ENCODE measurements around the gene DRC3. TPM values are rescaled to one million over a fixed set of nuclear protein-coding genes. Genes with fewer than 3 reads are reported as not detected.

Gene DRC3
- total and polyA plus RNA-seq, 7 donors = 0.39 to 1.8 (median 0.69) TPM

- H3K36me3 ChIP-seq (ENCODE audit: insufficient read depth in 1 of 2, low read depth in 1 of 2) = peaks cover 3 to 25% of the 10 kb centered on the region in 2 donors
- intact Hi-C loops (cut with DNase I) = no loop called here
- ATAC-seq (peak; percentile 26 to 63 (median 54)), DNase-seq (peak; percentile 37 to 68)
- peak overlapping the region; percentile 90 for H3K27ac ChIP-seq
- H3K9me3 ChIP-seq = no peaks in the 10 kb centered on the region
- 10 to 31% (median 22%) methylated on average over 1 of the region's 1 CpG for WGBS, 3 donors
- H3K27me3 ChIP-seq (ENCODE audit: insufficient read depth in 3 of 3, low read length in 2 of 3) = no peaks in the 10 kb centered on the region
- TF ChIP-seq, protein P1, sequence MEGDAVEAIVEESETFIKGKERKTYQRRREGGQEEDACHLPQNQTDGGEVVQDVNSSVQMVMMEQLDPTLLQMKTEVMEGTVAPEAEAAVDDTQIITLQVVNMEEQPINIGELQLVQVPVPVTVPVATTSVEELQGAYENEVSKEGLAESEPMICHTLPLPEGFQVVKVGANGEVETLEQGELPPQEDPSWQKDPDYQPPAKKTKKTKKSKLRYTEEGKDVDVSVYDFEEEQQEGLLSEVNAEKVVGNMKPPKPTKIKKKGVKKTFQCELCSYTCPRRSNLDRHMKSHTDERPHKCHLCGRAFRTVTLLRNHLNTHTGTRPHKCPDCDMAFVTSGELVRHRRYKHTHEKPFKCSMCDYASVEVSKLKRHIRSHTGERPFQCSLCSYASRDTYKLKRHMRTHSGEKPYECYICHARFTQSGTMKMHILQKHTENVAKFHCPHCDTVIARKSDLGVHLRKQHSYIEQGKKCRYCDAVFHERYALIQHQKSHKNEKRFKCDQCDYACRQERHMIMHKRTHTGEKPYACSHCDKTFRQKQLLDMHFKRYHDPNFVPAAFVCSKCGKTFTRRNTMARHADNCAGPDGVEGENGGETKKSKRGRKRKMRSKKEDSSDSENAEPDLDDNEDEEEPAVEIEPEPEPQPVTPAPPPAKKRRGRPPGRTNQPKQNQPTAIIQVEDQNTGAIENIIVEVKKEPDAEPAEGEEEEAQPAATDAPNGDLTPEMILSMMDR (IDR thresholded peaks at IDR 0.05) = no peak
- H3K4me3 ChIP-seq = peak overlapping the region; percentile 90
- peaks cover 44% of the 10 kb centered on the region for H3K4me1 ChIP-seq
Observed at GRCh38 chr17:18041776-18042175, 69.1 kb downstream of the DRC3 start.

GRCh38 chr17:18042983-18043382, 70.3 kb downstream of the DRC3 start:
- TF ChIP-seq, protein P1 (IDR thresholded peaks at IDR 0.05) = no peak
- H3K36me3 ChIP-seq (ENCODE audit: insufficient read depth in 1 of 2, low read depth in 1 of 2) = peaks cover 3 to 37% of the 10 kb centered on the region in 2 donors
- no peaks in the 10 kb centered on the region for H3K27me3 ChIP-seq (ENCODE audit: insufficient read depth in 3 of 3, low read length in 2 of 3)
- no peak for DNase-seq
- peak overlapping the region; percentile 90 for H3K27ac ChIP-seq
- H3K9me3 ChIP-seq = no peaks in the 10 kb centered on the region
- WGBS, 3 donors = 78 to 86% (median 78%) methylated on average over 8 of the region's 8 CpGs
- no peak for ATAC-seq
- H3K4me1 ChIP-seq = peaks cover 40% of the 10 kb centered on the region
- no peak overlapping the region for H3K4me3 ChIP-seq
- intact Hi-C loops (cut with DNase I) = no loop called here

DNA sequence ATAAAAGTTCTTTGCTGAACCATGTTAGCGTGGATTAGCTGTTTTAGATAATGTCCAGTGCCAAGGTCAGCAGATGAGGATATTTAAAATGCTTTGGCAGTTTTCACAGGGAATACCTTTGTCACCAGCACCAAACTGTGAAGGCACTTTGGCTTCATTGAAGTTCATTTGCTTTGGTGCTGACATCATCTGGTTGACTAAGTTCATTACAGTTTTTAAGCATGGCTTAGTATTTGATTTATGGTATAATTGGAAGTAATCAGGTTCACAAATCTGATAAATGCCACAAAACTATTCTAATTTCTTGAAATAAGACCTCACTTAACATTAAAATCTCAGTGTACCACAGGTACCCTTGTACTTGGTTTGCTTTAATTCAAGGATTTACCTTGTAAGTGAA, 70.8 kb downstream of the DRC3 start:
- TF ChIP-seq, protein P1 (IDR thresholded peaks at IDR 0.05) = peak; percentile 21

DNA sequence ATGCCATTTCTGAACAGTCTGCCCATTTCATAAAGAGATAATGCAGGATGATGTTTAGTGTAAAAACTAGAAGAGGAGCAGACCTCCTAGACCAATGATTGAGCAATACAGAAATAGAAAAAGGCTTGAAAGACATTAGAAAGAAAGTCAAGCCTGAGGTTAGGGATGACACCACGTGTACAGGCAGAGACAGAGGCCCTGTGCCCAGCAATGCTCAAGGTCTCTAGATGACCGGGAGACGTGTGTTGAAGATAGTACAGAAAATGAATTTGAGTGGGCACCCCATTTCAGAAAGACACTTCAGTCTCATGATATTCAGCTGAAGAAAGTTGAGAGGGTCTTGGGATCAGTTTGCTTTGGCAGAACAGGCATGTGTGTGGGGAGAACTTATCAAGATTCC, 71.9 kb downstream of the DRC3 start:
- Histone ChIP-seq H3K36me3 (ENCODE audit: insufficient read depth in 1 of 2, low read depth in 1 of 2) (peaks cover 3 to 49% of the 10 kb centered on the region in 2 donors), H3K27me3 (ENCODE audit: insufficient read depth in 3 of 3, low read length in 2 of 3) (no peaks in the 10 kb centered on the region), H3K27ac (no peak overlapping the region), H3K4me3 (no peak overlapping the region), H3K9me3 (no peaks in the 10 kb centered on the region), H3K4me1 (peaks cover 40% of the 10 kb centered on the region)
- TF ChIP-seq, protein P1 (IDR thresholded peaks at IDR 0.05) = no peak
- ATAC-seq (no peak), DNase-seq (no peak)
- intact Hi-C loops (cut with DNase I) = no loop called here
- 83 to 90% (median 83%) methylated on average over 3 of the region's 3 CpGs for WGBS, 3 donors

More for the DNA sequence above, 70.8 kb downstream of the DRC3 start:
- H3K4me3 ChIP-seq = no peak overlapping the region
- H3K36me3 ChIP-seq (ENCODE audit: insufficient read depth in 1 of 2, low read depth in 1 of 2) = peaks cover 3 to 42% of the 10 kb centered on the region in 2 donors
- intact Hi-C loops (cut with DNase I) = no loop called here
- ATAC-seq = no peak
- no peak for DNase-seq
- H3K27me3 ChIP-seq (ENCODE audit: insufficient read depth in 3 of 3, low read length in 2 of 3) = no peaks in the 10 kb centered on the region
- H3K4me1 ChIP-seq = peaks cover 40% of the 10 kb centered on the region
- H3K9me3 ChIP-seq = no peaks in the 10 kb centered on the region
- no peak overlapping the region for H3K27ac ChIP-seq
- 44 to 71% (median 49%) methylated on average over 1 of the region's 1 CpG for WGBS, 3 donors

GRCh38 chr17:18045691-18046350, 73.2 kb downstream of the DRC3 start:
- no peaks in the 10 kb centered on the region for H3K9me3 ChIP-seq
- TF ChIP-seq, protein P1 (IDR thresholded peaks at IDR 0.05) = no peak
- peaks cover 3 to 61% of the 10 kb centered on the region in 2 donors for H3K36me3 ChIP-seq (ENCODE audit: insufficient read depth in 1 of 2, low read depth in 1 of 2)
- intact Hi-C loops (cut with DNase I) = no loop called here
- DNase-seq = no peak
- no peak overlapping the region for H3K27ac ChIP-seq
- WGBS, 3 donors = 80 to 89% (median 86%) methylated on average over 3 of the region's 3 CpGs
- no peaks in the 10 kb centered on the region for H3K27me3 ChIP-seq (ENCODE audit: insufficient read depth in 3 of 3, low read length in 2 of 3)
- no peak for ATAC-seq
- H3K4me1 ChIP-seq = peaks cover 33% of the 10 kb centered on the region
- H3K4me3 ChIP-seq = no peak overlapping the region
